Measurements from ENCODE around the gene DDX3X.
"Not testable (repeated sequence)": the region's sequence is repeated elsewhere in the genome, so short reads cannot be mapped to it uniquely, and the experiment has no call there.

Gene DDX3X

GRCh38 chrX:41333744-41334362, at the start of gene DDX3X:
Gene DDX3X (plus strand): TSS chrX:41334162. CDS start chrX:41334253, 91 bp downstream.
- peak; percentile 94 for DNase-seq

- DNase-seq: not testable (repeated sequence)
These were observed 48.0 kb upstream of the DDX3X start for GRCh38 chrX:41285928-41286327.

- no peak for DNase-seq
These were observed 45.3 kb upstream of the DDX3X start for GRCh38 chrX:41288641-41289040.

- DNase-seq: no peak
These were observed 44.9 kb upstream of the DDX3X start for GRCh38 chrX:41289095-41289494.

GRCh38 chrX:41291309-41291708, 42.7 kb upstream of the DDX3X start:
- no peak for DNase-seq

- DNase-seq: peak; percentile 29
These were observed 40.7 kb upstream of the DDX3X start for GRCh38 chrX:41293269-41293668.

GRCh38 chrX:41300758-41301437, 33.1 kb upstream of the DDX3X start:
- no peak for DNase-seq

GRCh38 chrX:41301438-41301824, 32.5 kb upstream of the DDX3X start:
- no peak for DNase-seq

GRCh38 chrX:41302370-41302769, 31.6 kb upstream of the DDX3X start:
- no peak for DNase-seq

GRCh38 chrX:41303013-41303412, 30.9 kb upstream of the DDX3X start:
- no peak for DNase-seq

- no peak for DNase-seq
These were observed 29.8 kb upstream of the DDX3X start for GRCh38 chrX:41304178-41304577.

- no peak for DNase-seq
These were observed 24.9 kb upstream of the DDX3X start for GRCh38 chrX:41308884-41309647.

- DNase-seq: no peak
These were observed 21.2 kb upstream of the DDX3X start for GRCh38 chrX:41312786-41313185.

GRCh38 chrX:41313419-41313818, 20.5 kb upstream of the DDX3X start:
- no peak for DNase-seq

- no peak for DNase-seq
These were observed 19.8 kb upstream of the DDX3X start for GRCh38 chrX:41314204-41314603.

GRCh38 chrX:41314881-41315280, 19.1 kb upstream of the DDX3X start:
- no peak for DNase-seq

GRCh38 chrX:41316266-41316665, 17.7 kb upstream of the DDX3X start:
- DNase-seq: not testable (repeated sequence)

- no peak for DNase-seq
These were observed 16.3 kb upstream of the DDX3X start for GRCh38 chrX:41317477-41318208.

GRCh38 chrX:41320393-41320792, 13.6 kb upstream of the DDX3X start:
- no peak for DNase-seq

- DNase-seq: no peak
These were observed 10.9 kb upstream of the DDX3X start for GRCh38 chrX:41322821-41323603.

- DNase-seq: no peak
These were observed 7.5 kb upstream of the DDX3X start for GRCh38 chrX:41326431-41326830.

GRCh38 chrX:41327341-41327740, 6.6 kb upstream of the DDX3X start:
- DNase-seq: no peak

- DNase-seq: no peak
These were observed 4.9 kb upstream of the DDX3X start for GRCh38 chrX:41329101-41329500.
